ENCODE measurements around the gene MTF2. TPM values are rescaled to one million over a fixed set of nuclear protein-coding genes. Genes with fewer than 3 reads are reported as not detected.
"Not testable (repeated sequence)": the region's sequence is repeated elsewhere in the genome, so short reads cannot be mapped to it uniquely, and the experiment has no call there.

Gene MTF2
- polyA plus RNA-seq = 1 to 10 TPM; 4.7 to 7.8 TPM

DNA sequence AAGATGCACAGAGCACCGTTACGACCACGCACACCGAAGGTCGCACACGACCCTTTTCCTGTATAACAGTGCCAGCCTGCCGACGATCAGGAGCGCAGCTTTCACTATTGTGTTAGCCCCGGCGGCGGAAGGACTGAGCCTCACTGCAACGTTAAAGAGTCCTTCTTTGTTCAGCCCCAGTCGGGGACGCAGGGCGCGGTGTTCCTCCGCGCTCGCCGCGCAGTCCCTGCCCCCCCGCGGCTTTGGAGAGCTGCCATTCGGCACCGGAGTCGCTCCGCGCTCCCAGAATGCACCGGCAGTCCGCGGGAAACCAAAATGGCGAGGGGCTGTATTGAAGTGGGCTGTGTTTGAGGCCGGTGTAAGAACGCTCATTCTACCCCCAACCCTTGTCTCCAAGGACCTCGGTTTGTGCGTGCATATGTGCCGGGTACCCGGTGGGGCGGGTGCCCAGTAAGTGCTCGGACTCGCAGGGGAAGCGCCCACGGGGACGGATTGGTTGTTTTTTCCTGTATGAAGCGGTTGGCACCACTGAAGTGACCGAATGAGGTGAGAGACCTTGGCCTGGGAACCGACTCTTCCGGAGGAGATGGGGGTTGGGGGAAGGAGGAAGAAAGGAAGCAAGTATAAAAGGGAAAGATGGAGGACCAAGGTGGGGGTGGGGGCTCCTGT, at the start of gene MTF2:
Gene MTF2, plus strand, starts transcription at position 298 of the 669 bp plus-strand sequence. Its CDS starts 244 bp downstream, at position 542.
- Histone ChIP-seq H3K4me1 (ENCODE audit: control insufficient read depth in 2 of 2, insufficient read depth in 2 of 2, low read length in 1 of 2) (no peaks in the 10 kb centered on the region), H3K4me3 (ENCODE audit: low read depth in 1 of 2, low read length in 2 of 2) (peak within 1 kb of the TSS; percentile 86 to 99), H3K36me3 (ENCODE audit: control insufficient read depth in 2 of 2, insufficient read depth in 2 of 2, low read length in 1 of 2) (no peaks in the 10 kb centered on the region), H3K9me3 (ENCODE audit: control insufficient read depth in 2 of 2, insufficient read depth in 1 of 2, low read depth in 1 of 2, low read length in 1 of 2) (no peaks in the 10 kb centered on the region), H3K27ac (ENCODE audit: low read depth in 2 of 2, low read length in 1 of 2) (peak within 1 kb of the TSS; percentile 78 to 93), H3K27me3 (ENCODE audit: control insufficient read depth in 1 of 2, insufficient read depth in 2 of 2, low read length in 2 of 2) (no peaks in the 10 kb centered on the region)
- WGBS, 2 donors = 0% methylated on average over 49 of the region's 49 CpGs

DNA sequence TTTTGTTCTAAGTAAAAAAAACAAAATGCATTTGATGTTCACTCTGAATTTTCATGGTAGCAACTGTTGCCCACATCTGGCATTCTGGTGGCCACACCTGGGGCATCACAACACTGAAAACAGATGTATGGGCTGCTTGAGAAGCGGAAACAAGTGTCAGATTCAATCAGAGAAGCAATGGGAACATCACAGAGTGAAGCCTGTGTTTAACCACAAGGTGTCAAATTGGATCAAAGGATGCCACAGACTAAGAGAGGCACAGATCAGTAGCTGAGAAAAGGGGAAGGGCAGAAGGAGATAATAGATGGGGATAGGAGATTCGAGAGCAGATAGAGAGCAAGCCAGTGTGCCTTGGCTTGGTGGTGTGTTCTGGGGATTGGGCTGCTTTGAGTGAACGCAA, 49.8 kb upstream of the MTF2 start:
- no peaks in the 10 kb centered on the region for H3K4me1 ChIP-seq (ENCODE audit: control insufficient read depth in 2 of 2, insufficient read depth in 2 of 2, low read length in 1 of 2)
- H3K27ac ChIP-seq (ENCODE audit: low read depth in 2 of 2, low read length in 1 of 2) = no peak overlapping the region
- H3K36me3 ChIP-seq (ENCODE audit: control insufficient read depth in 2 of 2, insufficient read depth in 2 of 2, low read length in 1 of 2) = no peaks in the 10 kb centered on the region
- 38 to 47% methylated on average over 3 of the region's 3 CpGs for WGBS, 2 donors
- no peak overlapping the region for H3K4me3 ChIP-seq (ENCODE audit: low read depth in 1 of 2, low read length in 2 of 2)
- H3K27me3 ChIP-seq (ENCODE audit: control insufficient read depth in 1 of 2, insufficient read depth in 2 of 2, low read length in 2 of 2) = no peaks in the 10 kb centered on the region
- H3K9me3 ChIP-seq (ENCODE audit: control insufficient read depth in 2 of 2, insufficient read depth in 1 of 2, low read depth in 1 of 2, low read length in 1 of 2) = no peaks in the 10 kb centered on the region

DNA sequence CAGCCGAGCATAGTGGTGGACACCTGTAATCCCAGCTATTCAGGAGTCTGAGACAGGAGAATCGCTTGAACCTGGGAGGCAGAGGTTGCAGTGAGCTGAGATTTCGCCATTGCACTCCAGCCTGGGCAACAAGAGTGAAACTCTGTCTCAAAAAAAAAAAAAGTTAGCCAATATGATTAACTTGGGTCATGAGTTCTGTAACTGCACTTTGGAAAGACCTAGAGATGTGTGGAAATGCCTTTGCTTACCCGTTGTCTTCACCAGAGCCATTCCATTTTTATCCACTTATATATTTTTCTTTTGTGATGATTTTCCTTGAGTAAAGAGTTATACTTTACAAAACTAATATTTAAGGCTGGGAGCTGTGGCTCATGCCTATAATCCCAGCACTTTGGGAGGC, 48.9 kb upstream of the MTF2 start:
- H3K27me3 ChIP-seq (ENCODE audit: control insufficient read depth in 1 of 2, insufficient read depth in 2 of 2, low read length in 2 of 2); H3K4me1 ChIP-seq (ENCODE audit: control insufficient read depth in 2 of 2, insufficient read depth in 2 of 2, low read length in 1 of 2); H3K36me3 ChIP-seq (ENCODE audit: control insufficient read depth in 2 of 2, insufficient read depth in 2 of 2, low read length in 1 of 2); H3K27ac ChIP-seq (ENCODE audit: low read depth in 2 of 2, low read length in 1 of 2); H3K9me3 ChIP-seq (ENCODE audit: control insufficient read depth in 2 of 2, insufficient read depth in 1 of 2, low read depth in 1 of 2, low read length in 1 of 2); H3K4me3 ChIP-seq (ENCODE audit: low read depth in 1 of 2, low read length in 2 of 2): not testable (repeated sequence)
- 86 to 89% methylated on average over 4 of the region's 4 CpGs for WGBS, 2 donors

GRCh38 chr1:93031711-93032110, 47.4 kb upstream of the MTF2 start:
- WGBS, 2 donors = 56 to 70% methylated on average over 3 of the region's 3 CpGs
- no peaks in the 10 kb centered on the region for H3K36me3 ChIP-seq (ENCODE audit: control insufficient read depth in 2 of 2, insufficient read depth in 2 of 2, low read length in 1 of 2)
- no peaks in the 10 kb centered on the region for H3K4me1 ChIP-seq (ENCODE audit: control insufficient read depth in 2 of 2, insufficient read depth in 2 of 2, low read length in 1 of 2)
- no peak overlapping the region for H3K27ac ChIP-seq (ENCODE audit: low read depth in 2 of 2, low read length in 1 of 2)
- H3K4me3 ChIP-seq (ENCODE audit: low read depth in 1 of 2, low read length in 2 of 2) = no peak overlapping the region
- H3K27me3 ChIP-seq (ENCODE audit: control insufficient read depth in 1 of 2, insufficient read depth in 2 of 2, low read length in 2 of 2) = no peaks in the 10 kb centered on the region
- H3K9me3 ChIP-seq (ENCODE audit: control insufficient read depth in 2 of 2, insufficient read depth in 1 of 2, low read depth in 1 of 2, low read length in 1 of 2) = no peaks in the 10 kb centered on the region

GRCh38 chr1:93033029-93033428, 46.1 kb upstream of the MTF2 start:
- no peak overlapping the region for H3K4me3 ChIP-seq (ENCODE audit: low read depth in 1 of 2, low read length in 2 of 2)
- H3K9me3 ChIP-seq (ENCODE audit: control insufficient read depth in 2 of 2, insufficient read depth in 1 of 2, low read depth in 1 of 2, low read length in 1 of 2) = no peaks in the 10 kb centered on the region
- H3K27ac ChIP-seq (ENCODE audit: low read depth in 2 of 2, low read length in 1 of 2) = no peak overlapping the region
- no peaks in the 10 kb centered on the region for H3K36me3 ChIP-seq (ENCODE audit: control insufficient read depth in 2 of 2, insufficient read depth in 2 of 2, low read length in 1 of 2)
- H3K4me1 ChIP-seq (ENCODE audit: control insufficient read depth in 2 of 2, insufficient read depth in 2 of 2, low read length in 1 of 2) = no peaks in the 10 kb centered on the region
- no peaks in the 10 kb centered on the region for H3K27me3 ChIP-seq (ENCODE audit: control insufficient read depth in 1 of 2, insufficient read depth in 2 of 2, low read length in 2 of 2)
- 61 to 64% methylated on average over 5 of the region's 5 CpGs for WGBS, 2 donors

- Histone ChIP-seq H3K4me3 (ENCODE audit: low read depth in 1 of 2, low read length in 2 of 2) (no peak overlapping the region), H3K4me1 (ENCODE audit: control insufficient read depth in 2 of 2, insufficient read depth in 2 of 2, low read length in 1 of 2) (no peaks in the 10 kb centered on the region), H3K36me3 (ENCODE audit: control insufficient read depth in 2 of 2, insufficient read depth in 2 of 2, low read length in 1 of 2) (no peaks in the 10 kb centered on the region), H3K27ac (ENCODE audit: low read depth in 2 of 2, low read length in 1 of 2) (no peak overlapping the region), H3K9me3 (ENCODE audit: control insufficient read depth in 2 of 2, insufficient read depth in 1 of 2, low read depth in 1 of 2, low read length in 1 of 2) (no peaks in the 10 kb centered on the region), H3K27me3 (ENCODE audit: control insufficient read depth in 1 of 2, insufficient read depth in 2 of 2, low read length in 2 of 2) (no peaks in the 10 kb centered on the region)
- WGBS, 2 donors = 73 to 75% methylated on average over 3 of the region's 3 CpGs
These were observed 45.3 kb upstream of the MTF2 start for GRCh38 chr1:93033785-93034184.

DNA sequence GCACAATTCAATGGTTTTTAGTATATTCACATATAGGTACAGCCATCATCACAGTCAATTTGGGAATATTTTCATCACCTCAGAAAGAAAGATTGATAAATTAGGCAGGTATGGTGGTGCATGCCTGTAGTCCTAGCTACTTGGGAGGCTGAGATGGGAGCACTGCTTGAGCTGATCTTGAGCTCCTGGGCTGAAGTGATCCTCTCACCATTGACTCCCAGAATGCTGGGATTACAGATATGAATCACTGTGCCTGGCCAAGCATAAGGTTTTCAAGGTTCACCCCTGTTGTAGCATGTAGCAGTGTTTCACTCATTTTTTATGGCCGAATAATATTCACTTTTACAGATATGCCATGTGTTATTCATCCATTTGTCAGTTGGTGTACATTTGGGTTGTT, 44.7 kb upstream of the MTF2 start:
- Histone ChIP-seq H3K4me3 (ENCODE audit: low read depth in 1 of 2, low read length in 2 of 2) (no peak overlapping the region), H3K9me3 (ENCODE audit: control insufficient read depth in 2 of 2, insufficient read depth in 1 of 2, low read depth in 1 of 2, low read length in 1 of 2) (no peaks in the 10 kb centered on the region), H3K4me1 (ENCODE audit: control insufficient read depth in 2 of 2, insufficient read depth in 2 of 2, low read length in 1 of 2) (no peaks in the 10 kb centered on the region), H3K27ac (ENCODE audit: low read depth in 2 of 2, low read length in 1 of 2) (no peak overlapping the region), H3K36me3 (ENCODE audit: control insufficient read depth in 2 of 2, insufficient read depth in 2 of 2, low read length in 1 of 2) (no peaks in the 10 kb centered on the region), H3K27me3 (ENCODE audit: control insufficient read depth in 1 of 2, insufficient read depth in 2 of 2, low read length in 2 of 2) (no peaks in the 10 kb centered on the region)
- whole genome bisulfite sequencing, 2 donors = 99 to 100% methylated on average over 1 of the region's 1 CpG

GRCh38 chr1:93036672-93037071, 42.4 kb upstream of the MTF2 start:
- H3K36me3 ChIP-seq (ENCODE audit: control insufficient read depth in 2 of 2, insufficient read depth in 2 of 2, low read length in 1 of 2) = no peaks in the 10 kb centered on the region
- no peak overlapping the region for H3K4me3 ChIP-seq (ENCODE audit: low read depth in 1 of 2, low read length in 2 of 2)
- no peaks in the 10 kb centered on the region for H3K27me3 ChIP-seq (ENCODE audit: control insufficient read depth in 1 of 2, insufficient read depth in 2 of 2, low read length in 2 of 2)
- H3K27ac ChIP-seq (ENCODE audit: low read depth in 2 of 2, low read length in 1 of 2) = no peak overlapping the region
- no peaks in the 10 kb centered on the region for H3K4me1 ChIP-seq (ENCODE audit: control insufficient read depth in 2 of 2, insufficient read depth in 2 of 2, low read length in 1 of 2)
- H3K9me3 ChIP-seq (ENCODE audit: control insufficient read depth in 2 of 2, insufficient read depth in 1 of 2, low read depth in 1 of 2, low read length in 1 of 2) = no peaks in the 10 kb centered on the region
- WGBS, 2 donors = 68 to 74% methylated on average over 4 of the region's 4 CpGs

GRCh38 chr1:93042187-93043056, 36.7 kb upstream of the MTF2 start:
- no peaks in the 10 kb centered on the region for H3K27me3 ChIP-seq (ENCODE audit: control insufficient read depth in 1 of 2, insufficient read depth in 2 of 2, low read length in 2 of 2)
- H3K4me1 ChIP-seq (ENCODE audit: control insufficient read depth in 2 of 2, insufficient read depth in 2 of 2, low read length in 1 of 2) = no peaks in the 10 kb centered on the region
- 52 to 64% methylated on average over 10 of the region's 10 CpGs for WGBS, 2 donors
- H3K9me3 ChIP-seq (ENCODE audit: control insufficient read depth in 2 of 2, insufficient read depth in 1 of 2, low read depth in 1 of 2, low read length in 1 of 2) = no peaks in the 10 kb centered on the region
- H3K36me3 ChIP-seq (ENCODE audit: control insufficient read depth in 2 of 2, insufficient read depth in 2 of 2, low read length in 1 of 2) = no peaks in the 10 kb centered on the region
- peak overlapping the region in 1 of 2 donors; percentile 33 for H3K27ac ChIP-seq (ENCODE audit: low read depth in 2 of 2, low read length in 1 of 2)
- no peak overlapping the region for H3K4me3 ChIP-seq (ENCODE audit: low read depth in 1 of 2, low read length in 2 of 2)
